HepG2 (cell line): ENCODE measurements around the gene L3MBTL4. TPM values are rescaled to one million over a fixed set of nuclear protein-coding genes. Genes with fewer than 3 reads are reported as not detected.

Source experiments
- ARHGAP35 ChIP-seq: sonication (generic); formaldehyde crosslinking; IDR thresholded peaks from 2 replicates; pipeline ENCODE4 v1.9.0; 2022; ENCODE audit warnings: mild to moderate bottlenecking, inconsistent platforms, moderate library complexity, missing genetic modification reagents, borderline replicate concordance
- FOXO1 ChIP-seq: sonication (generic); formaldehyde crosslinking; IDR thresholded peaks from 2 replicates; pipeline ENCODE4 v1.4.0; 2020; ENCODE audit warnings: missing genetic modification reagents
- HDAC6 ChIP-seq: fragments of 200-600 bp; sonication (generic); IDR thresholded peaks from 2 replicates; pipeline ENCODE4 v1.7.0; 2017; ENCODE audit warnings: mild to moderate bottlenecking, antibody characterized with exemption, low read length, low read depth
- MXI1 ChIP-seq: IDR thresholded peaks from 3 replicates; pipeline ENCODE4 v1.6.1; 2012; ENCODE audit warnings: low read depth, low read length, inconsistent platforms, borderline replicate concordance
- NCOA1 ChIP-seq: sonication (generic); formaldehyde crosslinking; IDR thresholded peaks from 2 replicates; pipeline ENCODE4 v1.9.0; 2021; ENCODE audit warnings: missing genetic modification reagents
- NFYB ChIP-seq: sonication (generic); formaldehyde crosslinking; IDR thresholded peaks from 2 replicates; pipeline ENCODE4 v1.4.0; 2020; ENCODE audit warnings: missing genetic modification reagents
- PHF21A ChIP-seq: sonication (generic); formaldehyde crosslinking; IDR thresholded peaks from 2 replicates; pipeline ENCODE4 v1.5.0; 2020; ENCODE audit warnings: mild to moderate bottlenecking, missing genetic modification reagents
- PRDM4 ChIP-seq: sonication (generic); formaldehyde crosslinking; IDR thresholded peaks from 2 replicates; pipeline ENCODE4 v1.9.0; 2021; ENCODE audit warnings: missing genetic modification reagents, borderline replicate concordance
- RARA ChIP-seq: IDR thresholded peaks from 2 replicates; pipeline ENCODE4 v1.6.1; 2016; ENCODE audit warnings: missing genetic modification reagents, missing compliant biosample characterization
- ZBTB43 ChIP-seq: sonication (generic); formaldehyde crosslinking; conservative IDR thresholded peaks from 2 replicates; pipeline ENCODE4 v1.4.0; 2020; ENCODE audit warnings: missing genetic modification reagents
- ZNF143 ChIP-seq: sonication (generic); formaldehyde crosslinking; IDR thresholded peaks from 2 replicates; pipeline ENCODE4 v1.4.0; 2020; ENCODE audit warnings: missing genetic modification reagents
- ZNF207 ChIP-seq: fragments of 450-650 bp; IDR thresholded peaks from 2 replicates; pipeline ENCODE4 v1.6.1; 2016; ENCODE audit warnings: antibody characterized with exemption, borderline replicate concordance
- ZNF670 ChIP-seq: sonication (generic); formaldehyde crosslinking; IDR thresholded peaks from 2 replicates; pipeline ENCODE4 v1.8.0; 2022; ENCODE audit warnings: mild to moderate bottlenecking, missing genetic modification reagents, borderline replicate concordance
- polyA plus RNA-seq, 8 experiments: library from polyadenylated mRNA; depleted of rRNA in 3 of 8; stranded (reverse) in 7 of 8; unstranded in 1 of 8; fragments of >200 nt; fragmentation: Illumina TruSeq in 4 of 8; extraction: Trizol in 4 of 8; gene quantifications; 2 replicates each; pipeline versions ENCODE4 v1.2.1 to v1.2.3, GENCODE V29; 2011 to 2016; ENCODE audit warnings: low read depth in 4 of 8, missing spikeins in 1 of 8, mixed read lengths in 1 of 8; ENCODE audit not compliant: insufficient read depth in 1 of 8
- total RNA-seq, 5 experiments: library from RNA; depleted of rRNA; stranded (reverse); fragments of >200 nt; fragmentation: Illumina TruSeq; extraction: Trizol; gene quantifications; 2 replicates each; pipeline ENCODE4 v1.2.3, GENCODE V29; 2016; ENCODE audit warnings: low read depth in 1 of 5
- TF ChIP-seq, protein P1 (sequence below): sonication (generic); formaldehyde crosslinking; IDR thresholded peaks from 2 replicates; pipeline ENCODE4 v1.4.0; 2020; ENCODE audit warnings: missing genetic modification reagents
- TF ChIP-seq, protein P2 (sequence below): sonication (generic); formaldehyde crosslinking; IDR thresholded peaks from 2 replicates; pipeline ENCODE4 v1.5.0; 2020; ENCODE audit warnings: mild to moderate bottlenecking, missing genetic modification reagents, borderline replicate concordance

The L3MBTL4 gene
- total and polyA plus RNA-seq, 2 of the 13 experiments (the other 11 are each of a cell fraction or from before 2014, with no cell fraction given), result 10.8 to 13.3 TPM

DNA sequence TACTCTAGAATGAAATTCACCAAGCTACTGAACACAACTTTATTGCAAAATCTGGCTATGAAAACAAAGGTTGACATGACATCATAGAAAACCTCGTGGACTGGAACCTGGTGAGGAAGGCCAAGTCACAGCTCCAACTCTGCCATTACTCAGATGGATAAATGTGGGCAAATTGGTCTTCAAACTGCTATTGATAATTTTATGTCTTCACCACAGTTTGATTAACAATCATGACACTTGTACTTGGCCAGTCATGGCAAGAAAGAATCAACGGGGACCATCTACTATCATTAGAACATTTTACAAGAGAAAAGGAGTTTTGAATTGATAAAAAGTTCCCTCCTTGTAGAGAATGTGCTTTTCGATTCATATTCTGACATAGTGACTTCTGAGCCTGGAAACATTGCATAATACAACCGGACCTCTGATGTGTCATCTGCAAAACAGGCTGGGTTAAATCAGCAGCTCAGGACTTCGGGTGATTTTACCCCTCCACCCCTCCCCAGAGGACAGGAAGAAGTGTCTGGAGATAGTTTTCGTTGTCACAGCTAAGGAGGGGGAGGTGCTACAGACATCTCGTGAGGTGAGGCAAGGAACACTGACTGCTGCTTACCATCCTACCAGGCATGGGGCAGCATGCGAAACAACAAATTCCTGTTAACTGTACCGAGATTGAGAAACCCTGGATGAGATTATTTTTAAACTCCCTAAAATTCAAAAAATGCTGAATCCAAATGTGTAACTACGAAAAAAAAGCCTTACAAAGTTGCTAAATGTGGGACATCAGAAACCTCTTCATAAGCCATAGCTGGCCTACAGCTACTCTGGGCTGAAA lies 8.4 kb downstream of the L3MBTL4 start (continued):
- TF ChIP-seq, protein P1, sequence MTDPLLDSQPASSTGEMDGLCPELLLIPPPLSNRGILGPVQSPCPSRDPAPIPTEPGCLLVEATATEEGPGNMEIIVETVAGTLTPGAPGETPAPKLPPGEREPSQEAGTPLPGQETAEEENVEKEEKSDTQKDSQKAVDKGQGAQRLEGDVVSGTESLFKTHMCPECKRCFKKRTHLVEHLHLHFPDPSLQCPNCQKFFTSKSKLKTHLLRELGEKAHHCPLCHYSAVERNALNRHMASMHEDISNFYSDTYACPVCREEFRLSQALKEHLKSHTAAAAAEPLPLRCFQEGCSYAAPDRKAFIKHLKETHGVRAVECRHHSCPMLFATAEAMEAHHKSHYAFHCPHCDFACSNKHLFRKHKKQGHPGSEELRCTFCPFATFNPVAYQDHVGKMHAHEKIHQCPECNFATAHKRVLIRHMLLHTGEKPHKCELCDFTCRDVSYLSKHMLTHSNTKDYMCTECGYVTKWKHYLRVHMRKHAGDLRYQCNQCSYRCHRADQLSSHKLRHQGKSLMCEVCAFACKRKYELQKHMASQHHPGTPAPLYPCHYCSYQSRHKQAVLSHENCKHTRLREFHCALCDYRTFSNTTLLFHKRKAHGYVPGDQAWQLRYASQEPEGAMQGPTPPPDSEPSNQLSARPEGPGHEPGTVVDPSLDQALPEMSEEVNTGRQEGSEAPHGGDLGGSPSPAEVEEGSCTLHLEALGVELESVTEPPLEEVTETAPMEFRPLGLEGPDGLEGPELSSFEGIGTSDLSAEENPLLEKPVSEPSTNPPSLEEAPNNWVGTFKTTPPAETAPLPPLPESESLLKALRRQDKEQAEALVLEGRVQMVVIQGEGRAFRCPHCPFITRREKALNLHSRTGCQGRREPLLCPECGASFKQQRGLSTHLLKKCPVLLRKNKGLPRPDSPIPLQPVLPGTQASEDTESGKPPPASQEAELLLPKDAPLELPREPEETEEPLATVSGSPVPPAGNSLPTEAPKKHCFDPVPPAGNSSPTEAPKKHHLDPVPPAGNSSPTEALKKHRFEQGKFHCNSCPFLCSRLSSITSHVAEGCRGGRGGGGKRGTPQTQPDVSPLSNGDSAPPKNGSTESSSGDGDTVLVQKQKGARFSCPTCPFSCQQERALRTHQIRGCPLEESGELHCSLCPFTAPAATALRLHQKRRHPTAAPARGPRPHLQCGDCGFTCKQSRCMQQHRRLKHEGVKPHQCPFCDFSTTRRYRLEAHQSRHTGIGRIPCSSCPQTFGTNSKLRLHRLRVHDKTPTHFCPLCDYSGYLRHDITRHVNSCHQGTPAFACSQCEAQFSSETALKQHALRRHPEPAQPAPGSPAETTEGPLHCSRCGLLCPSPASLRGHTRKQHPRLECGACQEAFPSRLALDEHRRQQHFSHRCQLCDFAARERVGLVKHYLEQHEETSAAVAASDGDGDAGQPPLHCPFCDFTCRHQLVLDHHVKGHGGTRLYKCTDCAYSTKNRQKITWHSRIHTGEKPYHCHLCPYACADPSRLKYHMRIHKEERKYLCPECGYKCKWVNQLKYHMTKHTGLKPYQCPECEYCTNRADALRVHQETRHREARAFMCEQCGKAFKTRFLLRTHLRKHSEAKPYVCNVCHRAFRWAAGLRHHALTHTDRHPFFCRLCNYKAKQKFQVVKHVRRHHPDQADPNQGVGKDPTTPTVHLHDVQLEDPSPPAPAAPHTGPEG (CRISPR knock-in tag), result no peak
- TF ChIP-seq ZNF670 (CRISPR knock-in tag) (no peak), PHF21A (CRISPR knock-in tag) (0 out of 2 replicates have a peak, but pooled peaks have one; percentile 45), ZBTB43 (CRISPR knock-in tag) (no peak), ZNF207 (no peak), RARA (peak; percentile 56), MXI1 (no peak), NFYB (no peak), ARHGAP35 (CRISPR knock-in tag) (no peak), HDAC6 (no peak), ZNF143 (CRISPR knock-in tag) (no peak), FOXO1 (no peak; the same call in 1 of the 2 replicates), PRDM4 (no peak), NCOA1 (CRISPR knock-in tag) (no peak)
- TF ChIP-seq, protein P2, sequence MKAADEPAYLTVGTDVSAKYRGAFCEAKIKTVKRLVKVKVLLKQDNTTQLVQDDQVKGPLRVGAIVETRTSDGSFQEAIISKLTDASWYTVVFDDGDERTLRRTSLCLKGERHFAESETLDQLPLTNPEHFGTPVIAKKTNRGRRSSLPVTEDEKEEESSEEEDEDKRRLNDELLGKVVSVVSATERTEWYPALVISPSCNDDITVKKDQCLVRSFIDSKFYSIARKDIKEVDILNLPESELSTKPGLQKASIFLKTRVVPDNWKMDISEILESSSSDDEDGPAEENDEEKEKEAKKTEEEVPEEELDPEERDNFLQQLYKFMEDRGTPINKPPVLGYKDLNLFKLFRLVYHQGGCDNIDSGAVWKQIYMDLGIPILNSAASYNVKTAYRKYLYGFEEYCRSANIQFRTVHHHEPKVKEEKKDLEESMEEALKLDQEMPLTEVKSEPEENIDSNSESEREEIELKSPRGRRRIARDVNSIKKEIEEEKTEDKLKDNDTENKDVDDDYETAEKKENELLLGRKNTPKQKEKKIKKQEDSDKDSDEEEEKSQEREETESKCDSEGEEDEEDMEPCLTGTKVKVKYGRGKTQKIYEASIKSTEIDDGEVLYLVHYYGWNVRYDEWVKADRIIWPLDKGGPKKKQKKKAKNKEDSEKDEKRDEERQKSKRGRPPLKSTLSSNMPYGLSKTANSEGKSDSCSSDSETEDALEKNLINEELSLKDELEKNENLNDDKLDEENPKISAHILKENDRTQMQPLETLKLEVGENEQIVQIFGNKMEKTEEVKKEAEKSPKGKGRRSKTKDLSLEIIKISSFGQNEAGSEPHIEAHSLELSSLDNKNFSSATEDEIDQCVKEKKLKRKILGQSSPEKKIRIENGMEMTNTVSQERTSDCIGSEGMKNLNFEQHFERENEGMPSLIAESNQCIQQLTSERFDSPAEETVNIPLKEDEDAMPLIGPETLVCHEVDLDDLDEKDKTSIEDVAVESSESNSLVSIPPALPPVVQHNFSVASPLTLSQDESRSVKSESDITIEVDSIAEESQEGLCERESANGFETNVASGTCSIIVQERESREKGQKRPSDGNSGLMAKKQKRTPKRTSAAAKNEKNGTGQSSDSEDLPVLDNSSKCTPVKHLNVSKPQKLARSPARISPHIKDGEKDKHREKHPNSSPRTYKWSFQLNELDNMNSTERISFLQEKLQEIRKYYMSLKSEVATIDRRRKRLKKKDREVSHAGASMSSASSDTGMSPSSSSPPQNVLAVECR (CRISPR knock-in tag), result no peak; the same call in 1 of the 2 replicates
